A549 (cell line): ENCODE measurements around the gene DLGAP5. TPM values are rescaled to one million over a fixed set of nuclear protein-coding genes. Genes with fewer than 3 reads are reported as not detected.

Experiments
- ATAC-seq, 2 experiments: fragments of 200-7000 bp in 1 of 2; fragments of >200 bp in 1 of 2; cut with Nextera tagmentation in 1 of 2; cut with Tn5 transposase in 1 of 2; 3 replicates each; pipeline versions ENCODE4 v1.8.0 to v1.9.1; 2018 to 2020; ENCODE audit warnings: mild to moderate bottlenecking in 1 of 2, moderate library complexity in 1 of 2
- CTCF ChIA-PET: fragments of 300-600 bp; sonication (Branson Sonifier 250); formaldehyde crosslinking; extraction: SDS; loops from one replicate; lab custom pipeline; 2021; ENCODE audit warnings: antibody characterized with exemption, inconsistent platforms; lab: Yijun Ruan, JAX
- POLR2A ChIA-PET: fragments of 350-600 bp; formaldehyde crosslinking; extraction: SDS; loops from one replicate; lab custom pipeline; 2021; ENCODE audit warnings: antibody characterized with exemption, inconsistent platforms; lab: Yijun Ruan, JAX
- DNase-seq, 2 experiments: peaks; one replicate each; pipeline versions ENCODE4 v3.0.0 to v3.0.0-alpha.2; 2011 to 2016; ENCODE audit warnings: low read depth in 1 of 2, low spot score in 1 of 2
- FAIRE-seq: peaks from 2 replicates; lab custom pipeline; 2011; peaks lifted over from hg19 to GRCh38; lab: Jason Lieb, UNC
- H3K27ac ChIP-seq, 2 experiments: fragments of >200 bp; sonication (Bioruptor Twin); formaldehyde crosslinking; 3 replicates each; pipeline ENCODE4 v1.5.1; 2016 to 2017
- H3K4me1 ChIP-seq: fragments of >200 bp; sonication (Bioruptor Twin); formaldehyde crosslinking; 3 replicates; pipeline ENCODE4 v1.6.1; 2016
- H3K4me2 ChIP-seq: fragments of >200 bp; sonication (Bioruptor Twin); formaldehyde crosslinking; 3 replicates; pipeline ENCODE4 v1.6.1; 2016
- H3K4me3 ChIP-seq: fragments of >200 bp; sonication (Bioruptor Twin); formaldehyde crosslinking; 3 replicates; pipeline ENCODE4 v1.5.1; 2016
- H3K9me3 ChIP-seq: fragments of >200 bp; sonication (Bioruptor Twin); formaldehyde crosslinking; 3 replicates; pipeline ENCODE4 v1.6.1; 2016
- BHLHE40 ChIP-seq: IDR thresholded peaks from 2 replicates; pipeline ENCODE4 v1.6.1; 2012; ENCODE audit warnings: low read depth, low read length, inconsistent platforms
- CBX2 ChIP-seq: fragments of 200-600 bp; sonication (generic); IDR thresholded peaks from 2 replicates; pipeline ENCODE4 v1.6.1; 2016; ENCODE audit warnings: low read depth, mild to moderate bottlenecking, borderline replicate concordance
- CBX8 ChIP-seq: fragments of 200-600 bp; sonication (generic); IDR thresholded peaks from 2 replicates; pipeline ENCODE4 v1.6.1; 2016
- FOSL2 ChIP-seq, 2 experiments: fragments of 450-650 bp in 1 of 2; fragments of >200 bp in 1 of 2; sonication (Bioruptor Twin) in 1 of 2; formaldehyde crosslinking; IDR thresholded peaks; 2 replicates each; pipeline versions ENCODE4 v1.5.0 to v1.6.1; 2016 to 2020; ENCODE audit warnings: mild to moderate bottlenecking in 1 of 2, moderate library complexity in 1 of 2
- FOXS1 ChIP-seq: fragments of 250-450 bp; sonication (Bioruptor Pico); IDR thresholded peaks from 2 replicates; pipeline ENCODE4 v1.5.0; 2020; ENCODE audit warnings: mild to moderate bottlenecking, moderate library complexity
- HOXB5 ChIP-seq: fragments of 250-450 bp; sonication (Bioruptor Pico); IDR thresholded peaks from 2 replicates; pipeline ENCODE4 v1.5.0; 2020; ENCODE audit warnings: mild to moderate bottlenecking, moderate library complexity
- JUN ChIP-seq, 2 experiments: fragments of >200 bp; sonication (Bioruptor Twin); formaldehyde crosslinking; IDR thresholded peaks; 2 replicates in 1 of 2; 3 replicates in 1 of 2; pipeline ENCODE4 v1.6.1; 2016 to 2017
- JUNB ChIP-seq: fragments of >200 bp; sonication (Bioruptor Twin); formaldehyde crosslinking; IDR thresholded peaks from 2 replicates; pipeline ENCODE4 v1.6.1; 2016
- KDM1A ChIP-seq: fragments of 200-600 bp; sonication (generic); IDR thresholded peaks from 2 replicates; pipeline ENCODE4 v1.6.1; 2016; ENCODE audit warnings: low read depth, mild to moderate bottlenecking
- NFE2L2 ChIP-seq: fragments of 150-350 bp; conservative IDR thresholded peaks from 2 replicates; pipeline ENCODE4 v1.6.1; 2014; ENCODE audit warnings: low read length
- NPAS2 ChIP-seq: fragments of 250-450 bp; sonication (Bioruptor Pico); IDR thresholded peaks from 2 replicates; pipeline ENCODE4 v1.8.0; 2022; ENCODE audit warnings: mild to moderate bottlenecking, moderate library complexity, borderline replicate concordance
- PHF8 ChIP-seq: fragments of 200-600 bp; sonication (generic); IDR thresholded peaks from 2 replicates; pipeline ENCODE4 v1.6.1; 2016; ENCODE audit warnings: low read depth, mild to moderate bottlenecking, antibody characterized with exemption, moderate library complexity, borderline replicate concordance
- POLR2A ChIP-seq: IDR thresholded peaks from 2 replicates; pipeline ENCODE4 v1.6.1; 2012; ENCODE audit warnings: mild to moderate bottlenecking, low read length
- POLR2AphosphoS2 ChIP-seq: conservative IDR thresholded peaks from 2 replicates; pipeline ENCODE4 v1.6.1; 2012; ENCODE audit warnings: low read length, improper control_type of control experiment, inconsistent platforms
- REST ChIP-seq: fragments of 200-600 bp; sonication (generic); IDR thresholded peaks from 2 replicates; pipeline ENCODE4 v1.6.1; 2016; ENCODE audit warnings: antibody characterized with exemption, mild to moderate bottlenecking, moderate library complexity
- RNF2 ChIP-seq: fragments of 200-600 bp; sonication (generic); IDR thresholded peaks from 2 replicates; pipeline ENCODE4 v1.6.1; 2016; ENCODE audit warnings: low read depth, mild to moderate bottlenecking, antibody characterized with exemption, moderate library complexity, borderline replicate concordance
- SMC3 ChIP-seq: fragments of >200 bp; sonication (Bioruptor Twin); formaldehyde crosslinking; IDR thresholded peaks from 3 replicates; pipeline ENCODE4 v1.6.1; 2018; ENCODE audit warnings: inconsistent platforms
- ZFP36 ChIP-seq: fragments of 450-650 bp; IDR thresholded peaks from 2 replicates; pipeline ENCODE4 v1.6.1; 2014; ENCODE audit warnings: borderline replicate concordance; ENCODE audit not compliant: partially characterized antibody
- WGBS: methylation state at CpG from one replicate; pipeline ENCODE4 v1.1.6; 2017; ENCODE audit errors: missing lambda C conversion rate; 5-methylcytosine and 5-hydroxymethylcytosine counted together
- polyA plus RNA-seq, 4 experiments: library from polyadenylated mRNA; depleted of rRNA in 3 of 4; stranded (reverse); fragments of >200 nt; fragmentation: RNase III in 1 of 4; extraction: RNeasy Plus Mini Kit Qiagen cat#74134 plus additional on column Dnase treatment in 1 of 4; gene quantifications; 2 replicates in 3 of 4; 3 replicates in 1 of 4; pipeline ENCODE4 v1.2.3, GENCODE V29; 2011 to 2017
- TF ChIP-seq, protein P1 (sequence below): fragments of >200 bp; sonication (Bioruptor Twin); formaldehyde crosslinking; IDR thresholded peaks from 3 replicates; pipeline ENCODE4 v1.5.1; 2016
- TF ChIP-seq, protein P2 (sequence below): fragments of >200 bp; sonication (Bioruptor Twin); formaldehyde crosslinking; IDR thresholded peaks from 2 replicates; pipeline ENCODE4 v1.6.1; 2016

The DLGAP5 gene
- polyA plus RNA-seq, 2 of the 4 experiments (the other 2 are of a cell fraction) = 46.1 to 46.6 TPM

- H3K27ac ChIP-seq = peak overlapping the region in 1 of 2 experiments; percentile 17; a peak in 1 of 6 replicates
- no peak for ATAC-seq
- no peaks in the 10 kb centered on the region for H3K9me3 ChIP-seq
- no peak overlapping the region for H3K4me2 ChIP-seq
- DNase-seq = no peak
- ChIA-PET POLR2A (no interaction called here), CTCF (interaction anchor here (0.5 to 1.8 kb wide), 4 partner anchors 13 to 50 kb away, joined by 3 to 8 read pairs (median 5); no protein-coding TSS in a partner anchor)
- TF ChIP-seq REST (no peak), RNF2 (no peak), NPAS2 (CRISPR knock-in tag) (no peak), FOSL2 (IDR thresholded peaks at IDR 0.05) (no peak), FOSL2 (CRISPR knock-in tag; IDR thresholded peaks at IDR 0.05) (no peak), JUN (IDR thresholded peaks at IDR 0.05) (no peak), FOXS1 (CRISPR knock-in tag) (no peak), HOXB5 (CRISPR knock-in tag) (no peak), CBX2 (no peak), POLR2A (no peak), CBX8 (no peak), NFE2L2 (no peak), KDM1A (no peak), JUNB (no peak), PHF8 (no peak), BHLHE40 (no peak), POLR2AphosphoS2 (no peak), SMC3 (no peak)
- TF ChIP-seq, protein P1, sequence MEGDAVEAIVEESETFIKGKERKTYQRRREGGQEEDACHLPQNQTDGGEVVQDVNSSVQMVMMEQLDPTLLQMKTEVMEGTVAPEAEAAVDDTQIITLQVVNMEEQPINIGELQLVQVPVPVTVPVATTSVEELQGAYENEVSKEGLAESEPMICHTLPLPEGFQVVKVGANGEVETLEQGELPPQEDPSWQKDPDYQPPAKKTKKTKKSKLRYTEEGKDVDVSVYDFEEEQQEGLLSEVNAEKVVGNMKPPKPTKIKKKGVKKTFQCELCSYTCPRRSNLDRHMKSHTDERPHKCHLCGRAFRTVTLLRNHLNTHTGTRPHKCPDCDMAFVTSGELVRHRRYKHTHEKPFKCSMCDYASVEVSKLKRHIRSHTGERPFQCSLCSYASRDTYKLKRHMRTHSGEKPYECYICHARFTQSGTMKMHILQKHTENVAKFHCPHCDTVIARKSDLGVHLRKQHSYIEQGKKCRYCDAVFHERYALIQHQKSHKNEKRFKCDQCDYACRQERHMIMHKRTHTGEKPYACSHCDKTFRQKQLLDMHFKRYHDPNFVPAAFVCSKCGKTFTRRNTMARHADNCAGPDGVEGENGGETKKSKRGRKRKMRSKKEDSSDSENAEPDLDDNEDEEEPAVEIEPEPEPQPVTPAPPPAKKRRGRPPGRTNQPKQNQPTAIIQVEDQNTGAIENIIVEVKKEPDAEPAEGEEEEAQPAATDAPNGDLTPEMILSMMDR = no peak
- TF ChIP-seq, protein P2, sequence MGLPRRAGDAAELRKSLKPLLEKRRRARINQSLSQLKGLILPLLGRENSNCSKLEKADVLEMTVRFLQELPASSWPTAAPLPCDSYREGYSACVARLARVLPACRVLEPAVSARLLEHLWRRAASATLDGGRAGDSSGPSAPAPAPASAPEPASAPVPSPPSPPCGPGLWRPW = no peak
- no peak overlapping the region for H3K4me3 ChIP-seq
- WGBS = 79% methylated on average over 3 of the region's 3 CpGs
- peaks cover 13% of the 10 kb centered on the region; the same call in 2 of the 3 replicates for H3K4me1 ChIP-seq
- FAIRE-seq = no peak
Measured at GRCh38 chr14:55118761-55119160, 72.6 kb downstream of the DLGAP5 start.

- CTCF ChIA-PET = interaction anchor here (1.1 to 1.8 kb wide), 5 partner anchors 14 to 43 kb away, joined by 3 to 8 read pairs (median 5); no protein-coding TSS in a partner anchor
- no peak for DNase-seq
- WGBS = 87% methylated on average over 7 of the region's 7 CpGs
Measured at GRCh38 chr14:55117803-55118441, 73.5 kb downstream of the DLGAP5 start.

More at GRCh38 chr14:55117803-55118441, 73.5 kb downstream of the DLGAP5 start:
- no peak overlapping the region for H3K4me3 ChIP-seq
- no peak for ATAC-seq
- no peak for TF ChIP-seq JUNB
- no peak for TF ChIP-seq ZFP36
- H3K9me3 ChIP-seq = no peaks in the 10 kb centered on the region
- H3K27ac ChIP-seq = peak overlapping the region in 1 of 2 experiments; percentile 17; a peak in 1 of 6 replicates
- POLR2A ChIA-PET = no interaction called here
- no peak overlapping the region for H3K4me2 ChIP-seq
- no peak for FAIRE-seq
- peaks cover 10% of the 10 kb centered on the region; the same call in 2 of the 3 replicates for H3K4me1 ChIP-seq
